Measurements from ENCODE around the gene GOLGA1. TPM values are rescaled to one million over a fixed set of nuclear protein-coding genes. Genes with fewer than 3 reads are reported as not detected.

The GOLGA1 gene
- total RNA-seq, 2 experiments from 2014 or later: 13.5 to 19.0 TPM

Other genes with a start within 250 kb of the GOLGA1 start
- 1 to 10 TPM in 1 of 2 experiments, under 1 TPM in 1; 0.44 to 1.2 TPM for gene NR6A1, start 169.8 kb downstream of the GOLGA1 start, total RNA-seq
- not detected for gene OLFML2A, start 163.9 kb downstream of the GOLGA1 start, total RNA-seq
- not detected for gene WDR38, start 87.6 kb downstream of the GOLGA1 start, total RNA-seq
- gene RPL35, start 79.1 kb downstream of the GOLGA1 start, total RNA-seq: 1,000 to 10,000 TPM; 1,421 to 1,557 TPM
- gene ARPC5L, start 79.0 kb downstream of the GOLGA1 start, total RNA-seq: 10 to 100 TPM; 79.1 to 90.6 TPM
- gene SCAI, start 202.4 kb upstream of the GOLGA1 start, total RNA-seq: 10 to 100 TPM in 1 of 2 experiments, 1 to 10 TPM in 1; 9.4 to 13.7 TPM
- 10 to 100 TPM; 40.8 to 50.3 TPM for gene PPP6C, start 248.7 kb upstream of the GOLGA1 start, total RNA-seq